ENCODE measurements around the gene GPRC5B. TPM values are rescaled to one million over a fixed set of nuclear protein-coding genes. Genes with fewer than 3 reads are reported as not detected.

Gene GPRC5B
- total and polyA plus RNA-seq, 2 of the 8 experiments (the other 6 are each of a cell fraction or from before 2014, with no cell fraction given) = 106 to 160 TPM

DNA sequence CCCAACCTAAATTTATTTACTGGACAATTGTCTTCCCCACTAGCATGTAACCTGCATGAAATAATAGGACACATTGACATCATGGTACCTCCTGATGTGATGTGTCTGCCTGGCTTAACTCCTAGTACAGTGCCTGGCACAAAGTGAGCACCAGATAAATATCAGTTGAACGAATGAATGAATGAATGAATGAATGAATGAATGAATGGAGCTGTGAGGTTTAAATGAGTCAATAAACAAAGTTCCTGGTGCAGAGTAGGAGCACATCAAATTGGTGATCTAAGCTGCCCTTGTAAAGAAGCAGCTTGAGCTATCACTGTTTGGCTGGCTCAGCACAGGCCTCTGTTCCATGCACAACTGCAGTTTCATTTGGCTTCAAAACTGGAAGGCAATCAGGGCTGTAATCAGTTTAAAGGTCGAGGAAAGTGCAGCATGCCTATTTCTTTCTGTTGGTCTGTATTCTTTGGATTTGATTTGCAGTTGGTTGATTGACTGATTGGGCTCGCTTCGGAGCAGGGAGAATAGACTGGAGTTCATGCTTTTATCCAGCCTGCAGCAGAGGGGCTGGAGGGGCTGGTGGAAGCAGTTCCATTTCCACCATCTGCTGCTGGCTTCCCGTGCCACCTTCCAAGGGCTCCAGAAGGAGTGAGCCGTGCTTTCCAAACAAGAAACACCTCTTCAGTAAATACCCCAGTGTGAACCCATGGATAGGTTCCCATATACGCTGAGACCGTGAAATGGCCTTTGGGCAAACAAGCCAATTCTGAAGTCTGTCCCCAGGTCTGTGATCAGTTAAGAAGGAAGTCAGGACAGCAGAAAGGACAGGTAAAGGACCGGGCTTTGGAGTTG is 54.6 kb downstream of the GPRC5B start:
- Histone ChIP-seq H2BK12ac (ENCODE audit: low read depth, low read length) (no peak overlapping the region), H3K79me1 (ENCODE audit: low read depth, low read length) (no peaks in the 10 kb centered on the region), H3K23me2 (ENCODE audit: low read depth, low read length) (no peaks in the 10 kb centered on the region), H2BK15ac (ENCODE audit: low read length) (no peak overlapping the region), H3K9ac (replicated peaks in 1 of 4; ENCODE audit: extremely low read depth in 1 of 4, low read depth in 3 of 4, low read length in 3 of 4) (no peak overlapping the region), H2BK5ac (ENCODE audit: low read depth, low read length) (no peak overlapping the region), H3K4ac (replicated peaks; ENCODE audit: insufficient read length, low read depth, low read length) (no peak overlapping the region), H3K79me2 (ENCODE audit: control insufficient read depth in 1 of 2, insufficient read depth in 2 of 2, low read length in 2 of 2) (no peaks in the 10 kb centered on the region), H2AFZ (ENCODE audit: low read length) (no peak overlapping the region), H3K4me2 (ENCODE audit: insufficient read depth in 1 of 2, low read depth in 2 of 2, low read length in 2 of 2) (no peak overlapping the region), H3K27me3 (replicated peaks in 1 of 4; ENCODE audit: control insufficient read depth in 3 of 4, extremely low read depth in 1 of 4, insufficient read depth in 3 of 4, low read length in 3 of 4) (no peaks in the 10 kb centered on the region), H4K8ac (ENCODE audit: extremely low read depth, insufficient read depth, low read length) (no peak overlapping the region), H3K4me1 (replicated peaks in 1 of 4; ENCODE audit: control insufficient read depth in 3 of 4, insufficient read depth in 4 of 4, low read length in 3 of 4) (no peaks in the 10 kb centered on the region), H3K18ac (ENCODE audit: extremely low read depth, low read length) (no peak overlapping the region), H4K20me1 (replicated peaks in 1 of 2; ENCODE audit: control insufficient read depth in 1 of 2, insufficient read depth in 2 of 2, low read length in 2 of 2) (no peaks in the 10 kb centered on the region), H2BK20ac (ENCODE audit: low read length) (no peak overlapping the region), H3K56ac (replicated peaks; ENCODE audit: insufficient read length, low read depth, low read length) (no peak overlapping the region), H3K14ac (ENCODE audit: insufficient read length) (no peak overlapping the region), H3K9me3 (ENCODE audit: insufficient read depth in 2 of 2, low read depth in 1 of 2, low read length in 1 of 2) (no peaks in the 10 kb centered on the region), H3K23ac (ENCODE audit: insufficient read length) (no peak overlapping the region), H3K27ac (ENCODE audit: low read depth, low read length) (no peak overlapping the region), H4K91ac (replicated peaks; ENCODE audit: insufficient read length, low read length) (no peak overlapping the region), H3K4me3 (ENCODE audit: extremely low read depth in 1 of 4, insufficient read depth in 2 of 4, low read depth in 3 of 4, low read length in 4 of 4) (no peak overlapping the region), H2BK120ac (replicated peaks; ENCODE audit: low read depth, low read length) (no peak overlapping the region), H3K36me3 (ENCODE audit: control insufficient read depth in 2 of 4, insufficient read depth in 4 of 4, low read length in 3 of 4) (no peaks in the 10 kb centered on the region), H4K5ac (ENCODE audit: insufficient read length, low read depth, low read length) (no peak overlapping the region), H2AK5ac (ENCODE audit: low read depth, low read length) (no peak overlapping the region)
- no peak for TF ChIP-seq FOSL1 (IDR thresholded peaks at IDR 0.05; ENCODE audit: insufficient read depth, low read depth, low read length)
- TF ChIP-seq TAF7 (optimal IDR thresholded peaks at IDR 0.05; ENCODE audit: borderline replicate concordance, low read depth, low read length) = no peak
- TF ChIP-seq CHD2 (IDR thresholded peaks at IDR 0.05; ENCODE audit: low read length) = no peak
- TF ChIP-seq JUND (IDR thresholded peaks at IDR 0.05; ENCODE audit: low read length) = no peak
- TF ChIP-seq BRCA1 (IDR thresholded peaks at IDR 0.05; ENCODE audit: low read depth, low read length) = no peak
- no peak for TF ChIP-seq SP1 (IDR thresholded peaks at IDR 0.05; ENCODE audit: low read depth, low read length)
- no peak for TF ChIP-seq ASH2L (IDR thresholded peaks at IDR 0.05; ENCODE audit: low read length)
- TF ChIP-seq GABPA (IDR thresholded peaks at IDR 0.05; ENCODE audit: borderline replicate concordance, insufficient read depth, low read length) = no peak
- no peak for TF ChIP-seq POLR2A (IDR thresholded peaks at IDR 0.05; ENCODE audit: control extremely low read depth in 1 of 2, low read depth in 2 of 2, low read length in 2 of 2)
- TF ChIP-seq, protein P1, sequence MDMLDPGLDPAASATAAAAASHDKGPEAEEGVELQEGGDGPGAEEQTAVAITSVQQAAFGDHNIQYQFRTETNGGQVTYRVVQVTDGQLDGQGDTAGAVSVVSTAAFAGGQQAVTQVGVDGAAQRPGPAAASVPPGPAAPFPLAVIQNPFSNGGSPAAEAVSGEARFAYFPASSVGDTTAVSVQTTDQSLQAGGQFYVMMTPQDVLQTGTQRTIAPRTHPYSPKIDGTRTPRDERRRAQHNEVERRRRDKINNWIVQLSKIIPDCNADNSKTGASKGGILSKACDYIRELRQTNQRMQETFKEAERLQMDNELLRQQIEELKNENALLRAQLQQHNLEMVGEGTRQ (IDR thresholded peaks at IDR 0.05; ENCODE audit: low read length) = no peak
- no peak for TF ChIP-seq TCF12 (IDR thresholded peaks at IDR 0.05; ENCODE audit: low read depth, low read length)
- no peak for TF ChIP-seq YY1 (IDR thresholded peaks at IDR 0.05; ENCODE audit: low read depth, low read length)
- FAIRE-seq (no peak), DNase-seq (ENCODE audit: low read depth in 1 of 2, low spot score in 2 of 2) (no peak)
- 95% methylated on average over 9 of the region's 9 CpGs; no CpG with 5 or more reads in 1 of the 2 experiments for WGBS, 2 experiments (ENCODE audit: extremely low coverage in 1 of 2, insufficient coverage in 1 of 2, insufficient read length in 1 of 2, insufficient replicate concordance in 2 of 2, low coverage in 1 of 2, low lambda C conversion rate in 2 of 2, missing lambda C conversion rate in 1 of 2)
- CTCF ChIA-PET (ENCODE audit: partially characterized antibody) = interaction anchor here (1.1 kb wide), 1 partner anchor 9 kb away, joined by 4 read pairs; no protein-coding TSS in a partner anchor
- POLR2A ChIA-PET (ENCODE audit: partially characterized antibody) = interaction anchor here (1.1 kb wide), 1 partner anchor 13 kb away, joined by 3 read pairs; no protein-coding TSS in a partner anchor
